GM18505 (cell line): ENCODE data around the gene MZT2B.
"Not testable (repeated sequence)": the region's sequence is repeated elsewhere in the genome, so short reads cannot be mapped to it uniquely, and the experiment has no call there.

Experiments
- ATAC-seq: cut with Tn5 transposase; IDR thresholded peaks from one replicate; pipeline ENCODE4 v1.9.1; 2021; ENCODE audit not compliant: unreplicated experiment
- POLR2A ChIP-seq: IDR thresholded peaks from 4 replicates; pipeline ENCODE4 v1.6.1; 2011; ENCODE audit warnings: borderline replicate concordance; ENCODE audit not compliant: insufficient read depth, insufficient read length; ENCODE audit errors: extremely low read depth

The MZT2B gene

GRCh38 chr2:130228467-130229160 is 46.6 kb downstream of the MZT2B start:
- ATAC-seq, result not testable (repeated sequence)

GRCh38 chr2:130229161-130229510 is 47.1 kb downstream of the MZT2B start:
- not testable (repeated sequence) for ATAC-seq

- not testable (repeated sequence) for ATAC-seq
Measured at GRCh38 chr2:130230376-130230775, 48.3 kb downstream of the MZT2B start.

- not testable (repeated sequence) for ATAC-seq
Measured at GRCh38 chr2:130230907-130231306, 48.8 kb downstream of the MZT2B start.

- no peak for ATAC-seq
- no peak for TF ChIP-seq POLR2A
Measured at GRCh38 chr2:130231656-130232055, 49.6 kb downstream of the MZT2B start.

- ATAC-seq, result not testable (repeated sequence)
Measured at GRCh38 chr2:130233066-130233465, 51.0 kb downstream of the MZT2B start.

GRCh38 chr2:130239581-130239980 is 57.5 kb downstream of the MZT2B start:
- ATAC-seq, result not testable (repeated sequence)
